ENCODE measurements around the gene ELFN1. TPM values are rescaled to one million over a fixed set of nuclear protein-coding genes. Genes with fewer than 3 reads are reported as not detected.

ELFN1 gene
- total and polyA plus RNA-seq, 9 of the 15 experiments (the other 6 are each of a cell fraction or from before 2014, with no cell fraction given), result 0.04 to 0.64 (median 0.18) TPM; not detected in 2

DNA sequence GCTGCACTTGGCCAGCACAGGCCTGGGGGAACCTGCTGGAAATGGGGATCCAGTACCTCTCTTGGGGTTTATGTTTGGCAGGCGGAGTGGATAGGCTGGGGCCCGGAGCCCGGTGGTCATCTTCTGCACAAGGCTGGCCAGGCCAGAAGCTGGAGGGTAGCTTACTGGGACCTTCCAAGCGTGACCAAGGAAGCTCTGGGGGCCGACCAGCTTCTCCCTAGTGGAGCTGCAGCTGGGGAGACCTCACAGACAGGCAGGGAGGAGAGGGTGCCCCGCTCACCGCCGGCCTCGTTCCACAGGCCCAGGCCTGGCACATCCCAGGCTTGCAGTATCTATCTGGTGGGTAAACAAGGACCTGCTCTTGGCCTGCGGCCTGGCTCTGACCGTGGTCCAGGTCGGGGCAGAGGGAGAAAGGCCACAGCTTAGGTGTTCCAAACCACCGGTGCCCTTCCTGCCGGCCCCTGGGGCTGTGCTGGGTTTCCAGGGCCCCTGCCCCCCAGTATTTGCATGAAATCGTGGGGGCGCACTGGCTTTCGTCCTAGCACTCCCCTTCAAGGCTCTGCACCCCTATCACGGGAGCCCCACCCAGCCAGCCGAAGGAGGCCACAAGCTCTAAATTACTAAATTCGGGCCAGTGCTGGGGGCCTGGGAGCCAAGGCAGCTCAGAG lies 1.5 kb upstream of the ELFN1 start (continued):
- TF ChIP-seq CCNT2 (IDR thresholded peaks at IDR 0.05; ENCODE audit: borderline replicate concordance, extremely low read depth, insufficient read length, low read depth, low read length) (no peak), TCFL5 (CRISPR knock-in tag; conservative IDR thresholded peaks at IDR 0.05) (no peak), ZNF146 (CRISPR knock-in tag; IDR thresholded peaks at IDR 0.05; ENCODE audit: unreplicated experiment) (no peak), ZNF609 (CRISPR knock-in tag; IDR thresholded peaks at IDR 0.05; ENCODE audit: borderline replicate concordance) (no peak), HBP1 (CRISPR knock-in tag; IDR thresholded peaks at IDR 0.05) (no peak)
- TF ChIP-seq, protein P1, sequence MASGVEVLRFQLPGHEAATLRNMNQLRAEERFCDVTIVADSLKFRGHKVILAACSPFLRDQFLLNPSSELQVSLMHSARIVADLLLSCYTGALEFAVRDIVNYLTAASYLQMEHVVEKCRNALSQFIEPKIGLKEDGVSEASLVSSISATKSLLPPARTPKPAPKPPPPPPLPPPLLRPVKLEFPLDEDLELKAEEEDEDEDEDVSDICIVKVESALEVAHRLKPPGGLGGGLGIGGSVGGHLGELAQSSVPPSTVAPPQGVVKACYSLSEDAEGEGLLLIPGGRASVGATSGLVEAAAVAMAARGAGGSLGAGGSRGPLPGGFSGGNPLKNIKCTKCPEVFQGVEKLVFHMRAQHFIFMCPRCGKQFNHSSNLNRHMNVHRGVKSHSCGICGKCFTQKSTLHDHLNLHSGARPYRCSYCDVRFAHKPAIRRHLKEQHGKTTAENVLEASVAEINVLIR (CRISPR knock-in tag; IDR thresholded peaks at IDR 0.05), result no peak
- TF ChIP-seq, protein P2, sequence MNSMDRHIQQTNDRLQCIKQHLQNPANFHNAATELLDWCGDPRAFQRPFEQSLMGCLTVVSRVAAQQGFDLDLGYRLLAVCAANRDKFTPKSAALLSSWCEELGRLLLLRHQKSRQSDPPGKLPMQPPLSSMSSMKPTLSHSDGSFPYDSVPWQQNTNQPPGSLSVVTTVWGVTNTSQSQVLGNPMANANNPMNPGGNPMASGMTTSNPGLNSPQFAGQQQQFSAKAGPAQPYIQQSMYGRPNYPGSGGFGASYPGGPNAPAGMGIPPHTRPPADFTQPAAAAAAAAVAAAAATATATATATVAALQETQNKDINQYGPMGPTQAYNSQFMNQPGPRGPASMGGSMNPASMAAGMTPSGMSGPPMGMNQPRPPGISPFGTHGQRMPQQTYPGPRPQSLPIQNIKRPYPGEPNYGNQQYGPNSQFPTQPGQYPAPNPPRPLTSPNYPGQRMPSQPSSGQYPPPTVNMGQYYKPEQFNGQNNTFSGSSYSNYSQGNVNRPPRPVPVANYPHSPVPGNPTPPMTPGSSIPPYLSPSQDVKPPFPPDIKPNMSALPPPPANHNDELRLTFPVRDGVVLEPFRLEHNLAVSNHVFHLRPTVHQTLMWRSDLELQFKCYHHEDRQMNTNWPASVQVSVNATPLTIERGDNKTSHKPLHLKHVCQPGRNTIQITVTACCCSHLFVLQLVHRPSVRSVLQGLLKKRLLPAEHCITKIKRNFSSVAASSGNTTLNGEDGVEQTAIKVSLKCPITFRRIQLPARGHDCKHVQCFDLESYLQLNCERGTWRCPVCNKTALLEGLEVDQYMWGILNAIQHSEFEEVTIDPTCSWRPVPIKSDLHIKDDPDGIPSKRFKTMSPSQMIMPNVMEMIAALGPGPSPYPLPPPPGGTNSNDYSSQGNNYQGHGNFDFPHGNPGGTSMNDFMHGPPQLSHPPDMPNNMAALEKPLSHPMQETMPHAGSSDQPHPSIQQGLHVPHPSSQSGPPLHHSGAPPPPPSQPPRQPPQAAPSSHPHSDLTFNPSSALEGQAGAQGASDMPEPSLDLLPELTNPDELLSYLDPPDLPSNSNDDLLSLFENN (IDR thresholded peaks at IDR 0.05; ENCODE audit: low read depth in 2 of 2, low read length in 2 of 2), result no peak
- TF ChIP-seq, protein P3, sequence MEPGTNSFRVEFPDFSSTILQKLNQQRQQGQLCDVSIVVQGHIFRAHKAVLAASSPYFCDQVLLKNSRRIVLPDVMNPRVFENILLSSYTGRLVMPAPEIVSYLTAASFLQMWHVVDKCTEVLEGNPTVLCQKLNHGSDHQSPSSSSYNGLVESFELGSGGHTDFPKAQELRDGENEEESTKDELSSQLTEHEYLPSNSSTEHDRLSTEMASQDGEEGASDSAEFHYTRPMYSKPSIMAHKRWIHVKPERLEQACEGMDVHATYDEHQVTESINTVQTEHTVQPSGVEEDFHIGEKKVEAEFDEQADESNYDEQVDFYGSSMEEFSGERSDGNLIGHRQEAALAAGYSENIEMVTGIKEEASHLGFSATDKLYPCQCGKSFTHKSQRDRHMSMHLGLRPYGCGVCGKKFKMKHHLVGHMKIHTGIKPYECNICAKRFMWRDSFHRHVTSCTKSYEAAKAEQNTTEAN (CRISPR knock-in tag; IDR thresholded peaks at IDR 0.05), result no peak
